Activated naive CD8-positive, alpha-beta T cell treated with anti-CD3 and anti-CD28 coated beads, Interleukin-2, amount 50 U/mL, for 24 hours (primary cell): ENCODE measurements around the gene C2orf72.
A peak's percentile ranks its signal among the peaks of the same experiment; 100 is the strongest.
"Not testable (repeated sequence)": the region's sequence is repeated elsewhere in the genome, so short reads cannot be mapped to it uniquely, and the experiment has no call there.

ENCODE experiments used
- ATAC-seq: fragments of 150-1000 bp; cut with Tn5 transposase; one replicate; pipeline ENCODE4 v1.10.0; 2021
- DNase-seq: peaks from one replicate; pipeline ENCODE4 v3.0.0; 2021
- H3K27ac Mint-ChIP-seq: one replicate; pipeline ENCODE4 v1.8.0; 2021; ENCODE audit warnings: mild to moderate bottlenecking, mixed read lengths
- H3K27me3 Mint-ChIP-seq: one replicate; pipeline ENCODE4 v1.8.0; 2021; ENCODE audit warnings: mixed read lengths
- H3K36me3 Mint-ChIP-seq: one replicate; pipeline ENCODE4 v1.8.0; 2021; ENCODE audit warnings: low read depth, mixed read lengths
- H3K4me1 Mint-ChIP-seq: one replicate; pipeline ENCODE4 v1.8.0; 2021; ENCODE audit warnings: mixed read lengths
- H3K4me3 Mint-ChIP-seq: one replicate; pipeline ENCODE4 v1.8.0; 2021; ENCODE audit warnings: mild to moderate bottlenecking, moderate library complexity, mixed read lengths
- H3K9me3 Mint-ChIP-seq: one replicate; pipeline ENCODE4 v1.8.0; 2021; ENCODE audit warnings: mixed read lengths

The C2orf72 gene

GRCh38 chr2:231007286-231008098 is 29.8 kb upstream of the C2orf72 start:
- Mint-ChIP-seq H3K4me3 (no peak overlapping the region), H3K4me1 (no peaks in the 10 kb centered on the region), H3K27ac (no peak overlapping the region), H3K9me3 (peaks cover 16% of the 10 kb centered on the region), H3K27me3 (peaks cover 9% of the 10 kb centered on the region), H3K36me3 (no peaks in the 10 kb centered on the region)
- ATAC-seq = no peak
- no peak for DNase-seq

GRCh38 chr2:231008131-231008530 is 29.2 kb upstream of the C2orf72 start:
- Mint-ChIP-seq H3K27ac (no peak overlapping the region), H3K36me3 (no peaks in the 10 kb centered on the region), H3K27me3 (peaks cover 8% of the 10 kb centered on the region), H3K4me1 (no peaks in the 10 kb centered on the region), H3K4me3 (no peak overlapping the region), H3K9me3 (peaks cover 16% of the 10 kb centered on the region)
- no peak for ATAC-seq
- DNase-seq = no peak

GRCh38 chr2:231009236-231009919 is 27.9 kb upstream of the C2orf72 start:
- Mint-ChIP-seq H3K36me3 (no peaks in the 10 kb centered on the region), H3K27ac (no peak overlapping the region), H3K4me3 (no peak overlapping the region)

GRCh38 chr2:231010201-231010730 is 27.1 kb upstream of the C2orf72 start:
- ATAC-seq (no peak), DNase-seq (no peak)
- no peak overlapping the region for H3K4me3 Mint-ChIP-seq
- no peaks in the 10 kb centered on the region for H3K4me1 Mint-ChIP-seq
- H3K27ac Mint-ChIP-seq = no peak overlapping the region
- H3K36me3 Mint-ChIP-seq = no peaks in the 10 kb centered on the region
- peaks cover 4% of the 10 kb centered on the region for H3K9me3 Mint-ChIP-seq
- peaks cover 9% of the 10 kb centered on the region for H3K27me3 Mint-ChIP-seq

More at GRCh38 chr2:231009236-231009919, 27.9 kb upstream of the C2orf72 start:
- peaks cover 13% of the 10 kb centered on the region for H3K9me3 Mint-ChIP-seq
- H3K27me3 Mint-ChIP-seq = peaks cover 7% of the 10 kb centered on the region
- H3K4me1 Mint-ChIP-seq = no peaks in the 10 kb centered on the region
- ATAC-seq (no peak), DNase-seq (no peak)

- Mint-ChIP-seq H3K27ac (no peak overlapping the region), H3K4me3 (no peak overlapping the region), H3K36me3 (no peaks in the 10 kb centered on the region), H3K9me3 (no peaks in the 10 kb centered on the region), H3K27me3 (peaks cover 9% of the 10 kb centered on the region), H3K4me1 (no peaks in the 10 kb centered on the region)
- ATAC-seq = no peak
- DNase-seq = no peak
Observed at GRCh38 chr2:231011526-231011925, 25.8 kb upstream of the C2orf72 start.

- Mint-ChIP-seq H3K4me1 (no peaks in the 10 kb centered on the region), H3K27me3 (peaks cover 15% of the 10 kb centered on the region), H3K9me3 (no peaks in the 10 kb centered on the region), H3K4me3 (no peak overlapping the region), H3K36me3 (no peaks in the 10 kb centered on the region), H3K27ac (no peak overlapping the region)
- DNase-seq (no peak), ATAC-seq (no peak)
Observed at GRCh38 chr2:231012463-231012862, 24.9 kb upstream of the C2orf72 start.

DNA sequence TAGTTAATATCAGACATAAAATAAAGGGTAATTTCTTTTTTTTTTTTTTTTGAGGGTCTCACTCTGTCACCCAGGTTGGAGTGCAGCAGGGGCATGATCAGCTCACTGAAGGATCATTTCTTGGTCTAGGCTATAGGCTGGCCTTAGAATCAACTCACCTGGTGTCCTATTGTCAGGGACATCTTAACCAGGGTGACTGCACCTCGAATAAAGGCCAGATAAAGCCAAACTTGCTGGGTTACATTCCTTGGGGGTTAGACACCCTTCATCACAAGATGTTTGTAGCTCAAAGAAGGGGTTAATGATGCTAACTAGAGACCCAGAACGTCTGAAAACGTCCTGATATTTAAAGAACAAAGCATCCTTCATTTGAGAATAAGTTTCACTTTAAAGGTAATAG is 23.5 kb upstream of the C2orf72 start:
- Mint-ChIP-seq H3K4me1 (no peaks in the 10 kb centered on the region), H3K27me3 (peaks cover 19% of the 10 kb centered on the region), H3K36me3 (no peaks in the 10 kb centered on the region), H3K4me3 (no peak overlapping the region), H3K9me3 (no peaks in the 10 kb centered on the region), H3K27ac (no peak overlapping the region)
- DNase-seq = no peak
- no peak for ATAC-seq

DNA sequence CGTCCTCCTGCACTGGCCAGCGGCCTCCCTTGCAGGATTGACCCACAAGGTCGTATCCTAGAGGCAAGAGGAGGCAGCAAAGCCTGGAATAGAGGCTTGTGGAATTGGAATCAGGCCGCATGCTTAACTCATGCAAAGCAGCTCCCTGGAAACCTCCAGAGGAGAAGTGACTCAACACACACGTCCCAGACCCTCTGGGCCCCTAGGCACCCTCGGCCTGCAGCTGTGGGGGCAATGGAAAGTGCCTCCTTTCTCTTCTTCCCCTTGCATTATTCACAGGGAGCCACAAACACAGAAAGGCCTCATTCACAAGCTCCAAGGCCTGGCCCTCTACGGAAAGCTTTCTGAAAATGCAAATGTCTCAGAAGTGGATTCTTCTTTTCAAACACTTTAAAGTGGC is 21.8 kb upstream of the C2orf72 start:
- ATAC-seq (no peak), DNase-seq (no peak)
- no peaks in the 10 kb centered on the region for H3K36me3 Mint-ChIP-seq
- H3K4me3 Mint-ChIP-seq = no peak overlapping the region
- H3K27me3 Mint-ChIP-seq = peaks cover 17% of the 10 kb centered on the region
- no peaks in the 10 kb centered on the region for H3K4me1 Mint-ChIP-seq
- no peak overlapping the region for H3K27ac Mint-ChIP-seq
- no peaks in the 10 kb centered on the region for H3K9me3 Mint-ChIP-seq

- Mint-ChIP-seq H3K27ac (no peak overlapping the region), H3K9me3 (no peaks in the 10 kb centered on the region), H3K4me3 (no peak overlapping the region), H3K27me3 (peaks cover 16% of the 10 kb centered on the region), H3K36me3 (no peaks in the 10 kb centered on the region), H3K4me1 (no peaks in the 10 kb centered on the region)
- ATAC-seq = no peak
- DNase-seq = no peak
Observed at GRCh38 chr2:231015926-231016325, 21.4 kb upstream of the C2orf72 start.

DNA sequence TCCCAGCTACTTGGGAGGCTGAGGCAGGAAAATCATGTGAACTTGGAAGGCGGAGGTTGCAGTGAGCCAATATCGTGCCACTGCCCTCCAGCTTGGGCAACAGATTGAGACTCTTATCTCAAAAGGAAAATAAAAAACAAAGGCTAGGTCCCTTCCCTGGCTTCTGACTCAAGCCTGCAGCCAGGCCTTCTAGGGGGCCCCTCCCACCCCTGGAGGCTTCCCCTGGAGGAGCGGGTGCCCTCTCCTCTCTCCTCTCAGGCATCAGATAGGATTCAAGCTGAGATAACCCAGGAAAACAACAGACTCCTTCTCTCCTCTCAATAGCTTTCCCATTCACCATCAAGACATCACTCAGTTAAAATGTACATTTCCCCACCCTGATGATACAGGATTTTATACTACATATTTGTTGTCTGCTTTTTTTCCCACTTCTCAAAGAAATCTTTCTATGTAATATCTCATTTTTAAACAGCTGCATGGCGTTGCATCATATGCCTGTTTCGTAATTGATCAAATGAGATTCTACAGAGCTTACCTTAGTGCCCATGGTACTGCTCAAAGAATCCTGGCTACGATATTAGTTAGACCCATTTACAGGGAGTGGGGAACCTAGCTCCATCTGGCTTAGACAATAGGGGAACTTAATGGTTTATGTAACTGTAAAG is 20.6 kb upstream of the C2orf72 start:
- H3K4me3 Mint-ChIP-seq = no peak overlapping the region
- H3K27ac Mint-ChIP-seq = no peak overlapping the region
- H3K9me3 Mint-ChIP-seq = no peaks in the 10 kb centered on the region
- no peaks in the 10 kb centered on the region for H3K4me1 Mint-ChIP-seq
- H3K36me3 Mint-ChIP-seq = no peaks in the 10 kb centered on the region
- DNase-seq (no peak), ATAC-seq (no peak)
- peaks cover 16% of the 10 kb centered on the region for H3K27me3 Mint-ChIP-seq

- DNase-seq = peak; percentile 12
- ATAC-seq = no peak
- Mint-ChIP-seq H3K9me3 (no peaks in the 10 kb centered on the region), H3K4me1 (no peaks in the 10 kb centered on the region), H3K4me3 (no peak overlapping the region), H3K27me3 (peaks cover 16% of the 10 kb centered on the region), H3K36me3 (no peaks in the 10 kb centered on the region), H3K27ac (no peak overlapping the region)
Observed at GRCh38 chr2:231017231-231017598, 20.1 kb upstream of the C2orf72 start.

- H3K27me3 Mint-ChIP-seq = peaks cover 14% of the 10 kb centered on the region
- H3K9me3 Mint-ChIP-seq = no peaks in the 10 kb centered on the region
- no peak for ATAC-seq
- no peaks in the 10 kb centered on the region for H3K4me1 Mint-ChIP-seq
- no peak overlapping the region for H3K4me3 Mint-ChIP-seq
- DNase-seq = no peak
- no peaks in the 10 kb centered on the region for H3K36me3 Mint-ChIP-seq
- H3K27ac Mint-ChIP-seq = no peak overlapping the region
Observed at GRCh38 chr2:231018184-231018583, 19.1 kb upstream of the C2orf72 start.

GRCh38 chr2:231025059-231025458 is 12.3 kb upstream of the C2orf72 start:
- not testable (repeated sequence) for H3K9me3 Mint-ChIP-seq, ATAC-seq, H3K4me3 Mint-ChIP-seq, H3K36me3 Mint-ChIP-seq, H3K27ac Mint-ChIP-seq, DNase-seq, H3K4me1 Mint-ChIP-seq
- H3K27me3 Mint-ChIP-seq = peaks cover 13% of the 10 kb centered on the region

DNA sequence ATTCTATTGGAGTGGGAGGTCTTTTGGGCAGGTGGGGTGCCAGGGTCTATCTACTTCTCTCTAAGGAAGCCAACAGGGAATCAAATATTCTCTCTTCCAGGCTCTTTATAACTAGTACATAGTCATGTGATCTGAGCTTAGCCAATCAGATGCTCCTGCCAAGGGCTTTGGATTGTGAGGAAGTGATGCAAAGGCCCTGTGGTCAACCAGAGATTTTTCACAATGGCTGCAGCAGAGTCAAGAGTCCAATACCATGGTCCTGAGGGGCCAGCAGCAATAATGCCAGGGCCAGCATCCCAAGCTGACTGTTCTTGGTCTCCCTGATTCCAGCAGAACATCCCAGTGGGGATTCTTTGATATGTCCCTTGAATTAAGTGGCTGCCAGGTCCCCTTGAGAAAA is 8.4 kb upstream of the C2orf72 start:
- H3K27me3 Mint-ChIP-seq = peaks cover 14% of the 10 kb centered on the region

DNA sequence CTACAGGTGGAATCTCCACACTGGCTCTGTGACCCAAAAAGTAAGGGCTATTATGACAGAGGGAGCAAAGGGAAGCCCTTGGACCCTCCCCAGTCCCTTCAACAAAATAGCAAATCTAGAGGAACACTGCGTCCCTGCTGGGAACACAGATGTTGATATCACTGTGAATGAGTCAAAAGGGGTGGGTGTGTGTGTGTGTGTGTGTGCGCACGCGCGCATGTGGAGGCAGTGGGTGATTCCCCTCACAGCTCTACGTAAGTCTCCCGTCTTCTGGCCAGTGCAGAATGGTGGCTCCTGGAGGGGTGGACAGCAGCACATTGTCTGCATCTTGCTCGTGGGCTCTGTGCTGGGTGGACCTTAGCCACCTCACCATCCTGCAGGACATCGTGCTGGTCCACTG is 7.8 kb upstream of the C2orf72 start:
- Mint-ChIP-seq H3K27me3 (peaks cover 17% of the 10 kb centered on the region), H3K36me3 (no peaks in the 10 kb centered on the region), H3K4me3 (no peak overlapping the region), H3K9me3 (no peaks in the 10 kb centered on the region), H3K27ac (no peak overlapping the region), H3K4me1 (no peaks in the 10 kb centered on the region)
- DNase-seq (no peak), ATAC-seq (no peak)

More for the DNA sequence above, 8.4 kb upstream of the C2orf72 start:
- Mint-ChIP-seq H3K4me1 (no peaks in the 10 kb centered on the region), H3K4me3 (no peak overlapping the region), H3K9me3 (no peaks in the 10 kb centered on the region), H3K27ac (no peak overlapping the region), H3K36me3 (no peaks in the 10 kb centered on the region)
- DNase-seq (no peak), ATAC-seq (no peak)
